Suppressor macrophage treated with lipopolysaccharide for 4 hours (primary cell): ENCODE measurements around the gene MAST4.

Source experiments
- DNase-seq: peaks from one replicate; pipeline ENCODE4 v3.0.0-alpha.2; 2020

Gene MAST4

DNA sequence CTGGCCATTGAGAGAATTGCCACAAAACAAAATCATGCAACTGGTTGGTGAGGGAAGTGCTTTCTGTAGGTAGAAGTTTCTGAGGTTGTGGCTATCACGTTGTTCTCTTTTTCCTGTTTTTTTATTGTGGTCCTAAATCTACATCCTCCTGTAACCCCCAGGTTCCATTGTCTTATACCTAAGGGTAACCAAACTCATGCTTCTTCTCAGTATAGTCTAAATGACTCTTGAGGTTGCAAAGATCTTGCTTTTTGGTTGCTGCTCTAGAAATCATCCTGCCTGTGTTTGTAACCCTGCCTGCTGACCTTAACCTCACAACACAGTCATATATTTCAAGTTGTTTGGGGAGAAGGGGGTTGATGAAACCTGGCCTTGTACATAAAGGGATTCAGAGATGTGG is 327.3 kb downstream of the MAST4 start:
- no peak for DNase-seq

DNA sequence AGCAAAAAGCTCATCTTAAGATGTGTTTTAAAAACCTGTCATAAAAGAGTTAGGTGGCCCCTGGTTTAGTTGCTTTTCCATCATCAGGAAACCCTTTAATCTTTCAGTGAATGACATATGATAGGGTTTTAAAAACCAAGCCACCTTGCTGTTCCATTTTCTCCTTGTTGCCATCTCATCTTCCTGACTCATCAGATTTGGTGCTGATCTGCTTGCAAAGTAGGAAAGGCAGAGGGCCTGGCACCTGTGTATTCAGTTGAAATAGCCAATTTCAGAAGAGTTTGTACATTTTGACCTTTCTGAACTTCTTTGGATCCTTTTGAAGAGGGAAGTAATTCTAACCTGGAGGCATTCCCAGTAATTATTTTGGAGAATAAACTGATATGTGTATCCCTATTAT is 327.7 kb downstream of the MAST4 start:
- DNase-seq: no peak

DNA sequence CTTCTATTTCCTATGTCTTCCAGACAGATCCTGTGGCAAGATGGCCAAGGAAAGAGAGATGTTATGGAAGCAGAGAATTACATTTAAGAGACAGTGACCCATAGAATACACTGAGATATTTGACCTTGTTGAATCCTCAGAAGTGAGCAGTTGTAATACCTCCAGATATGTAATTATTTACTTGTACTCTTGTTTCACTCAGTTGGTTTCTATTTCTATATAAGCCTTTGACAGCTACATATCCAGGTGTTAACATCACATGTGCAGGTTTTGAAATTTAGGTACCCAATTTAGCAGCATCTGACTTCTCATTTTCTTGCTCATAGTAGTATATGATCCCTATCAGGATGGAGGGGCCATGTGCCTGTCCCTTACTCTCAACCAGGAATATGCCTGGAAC is 330.9 kb downstream of the MAST4 start:
- DNase-seq: no peak

DNA sequence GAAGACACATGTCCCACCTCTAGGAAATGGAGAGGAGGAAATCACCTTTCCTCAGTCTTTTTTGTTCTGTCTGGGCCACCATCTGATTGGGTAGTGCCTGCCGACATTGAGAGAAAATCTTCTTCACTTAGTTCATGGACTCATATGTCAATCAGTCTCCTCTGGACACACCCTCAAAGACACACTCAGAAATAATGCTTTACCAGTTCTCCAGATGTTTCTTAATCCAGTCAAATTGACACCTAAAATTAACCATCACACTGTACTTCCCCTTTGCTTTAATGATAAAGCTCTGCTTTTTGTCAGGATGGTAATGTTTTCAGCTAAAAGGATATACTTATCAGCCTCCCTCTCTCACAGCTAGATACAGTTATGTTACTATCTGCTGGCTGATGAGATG is 333.1 kb downstream of the MAST4 start:
- DNase-seq: no peak

DNA sequence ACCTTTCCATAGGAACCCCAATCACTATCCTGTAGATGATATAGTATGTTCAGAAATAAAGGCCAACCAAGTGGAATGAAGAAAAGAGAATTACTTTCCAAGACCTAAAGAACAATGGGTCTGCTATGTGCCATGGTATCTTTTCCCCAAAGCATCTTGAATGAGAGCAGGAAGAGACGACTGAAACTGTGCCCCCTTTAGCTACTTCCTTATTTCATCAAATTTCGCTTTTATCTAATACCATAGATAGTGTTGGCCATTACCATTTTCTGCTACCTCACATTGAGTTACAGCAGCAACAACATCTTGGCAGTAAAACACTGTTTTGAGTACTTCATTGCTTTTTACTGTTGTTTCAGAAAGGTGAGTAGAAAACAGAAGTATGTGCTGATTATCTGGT is 333.8 kb downstream of the MAST4 start:
- DNase-seq: no peak

DNA sequence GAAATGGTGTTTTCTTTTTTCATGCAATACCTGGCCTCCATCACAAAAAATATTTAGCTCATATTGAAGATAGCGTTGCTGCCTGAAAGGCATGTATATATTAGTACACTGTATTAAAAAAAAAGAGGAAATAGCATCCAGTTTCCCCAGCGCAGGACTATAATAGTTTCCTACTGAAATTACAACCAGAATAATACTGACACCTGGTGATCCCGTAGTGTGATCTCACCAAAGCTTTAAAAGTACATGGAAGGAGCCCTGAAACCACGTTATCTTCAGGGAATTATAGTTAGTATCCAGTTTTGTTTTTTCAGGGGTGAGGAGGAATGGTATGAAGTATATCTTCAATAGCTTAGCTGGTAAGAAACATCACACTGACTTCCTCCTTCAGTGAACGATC is 335.5 kb downstream of the MAST4 start:
- DNase-seq: peak; percentile 2

DNA sequence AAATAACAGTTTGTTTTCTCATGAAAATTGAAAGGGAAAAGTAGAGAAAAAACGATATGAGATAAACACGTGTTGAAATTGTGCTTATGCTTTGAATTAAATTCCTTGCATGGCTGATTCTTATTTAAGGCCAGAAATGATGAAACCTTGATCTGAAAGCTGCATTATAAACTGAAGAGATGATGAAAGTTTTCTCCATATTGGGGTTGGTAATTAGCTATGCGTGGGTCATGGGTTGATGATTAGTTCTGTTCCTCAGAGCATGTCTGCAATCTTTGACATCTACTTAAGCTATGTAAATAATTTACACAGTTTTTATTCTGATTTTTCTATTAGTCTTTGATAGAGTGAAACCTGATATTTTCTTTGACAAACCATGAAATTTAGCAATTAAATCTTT is 336.3 kb downstream of the MAST4 start:
- no peak for DNase-seq

DNA sequence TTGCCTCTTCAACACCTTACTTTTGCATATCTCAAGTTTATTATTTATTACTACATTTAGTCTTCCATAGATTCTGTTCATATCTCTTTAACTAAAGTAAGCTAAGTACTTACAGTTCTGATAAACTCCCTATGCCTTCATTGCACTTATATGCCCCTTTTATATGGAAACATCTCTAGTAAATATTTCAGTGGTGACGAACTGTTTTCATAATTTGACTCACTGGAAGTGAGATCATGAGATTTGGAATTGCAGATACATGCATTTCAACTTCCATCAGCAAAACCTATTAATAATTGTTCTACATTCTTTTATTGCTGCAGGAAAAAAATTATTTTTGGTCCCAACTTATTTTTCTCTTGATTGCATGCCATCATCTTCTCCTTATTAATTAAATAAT is 336.9 kb downstream of the MAST4 start:
- no peak for DNase-seq

DNA sequence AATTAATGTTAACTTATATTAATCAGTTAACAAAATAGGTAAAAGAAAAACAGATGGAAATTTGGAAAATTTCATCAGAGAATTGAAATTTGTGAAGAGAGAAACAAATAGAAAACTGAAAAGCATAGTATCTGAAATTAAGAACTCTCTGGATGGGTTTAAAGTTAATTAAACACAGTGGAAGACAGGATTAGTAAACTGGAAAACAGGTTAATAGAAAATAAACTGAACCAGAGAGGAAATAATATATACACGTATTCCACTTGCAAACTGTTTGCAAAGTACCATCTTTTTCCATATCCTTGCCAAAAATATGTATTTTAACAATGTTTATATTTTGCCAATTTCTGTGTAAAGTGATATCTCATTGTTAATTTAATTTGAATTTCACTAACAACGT is 342.9 kb downstream of the MAST4 start:
- no peak for DNase-seq

DNA sequence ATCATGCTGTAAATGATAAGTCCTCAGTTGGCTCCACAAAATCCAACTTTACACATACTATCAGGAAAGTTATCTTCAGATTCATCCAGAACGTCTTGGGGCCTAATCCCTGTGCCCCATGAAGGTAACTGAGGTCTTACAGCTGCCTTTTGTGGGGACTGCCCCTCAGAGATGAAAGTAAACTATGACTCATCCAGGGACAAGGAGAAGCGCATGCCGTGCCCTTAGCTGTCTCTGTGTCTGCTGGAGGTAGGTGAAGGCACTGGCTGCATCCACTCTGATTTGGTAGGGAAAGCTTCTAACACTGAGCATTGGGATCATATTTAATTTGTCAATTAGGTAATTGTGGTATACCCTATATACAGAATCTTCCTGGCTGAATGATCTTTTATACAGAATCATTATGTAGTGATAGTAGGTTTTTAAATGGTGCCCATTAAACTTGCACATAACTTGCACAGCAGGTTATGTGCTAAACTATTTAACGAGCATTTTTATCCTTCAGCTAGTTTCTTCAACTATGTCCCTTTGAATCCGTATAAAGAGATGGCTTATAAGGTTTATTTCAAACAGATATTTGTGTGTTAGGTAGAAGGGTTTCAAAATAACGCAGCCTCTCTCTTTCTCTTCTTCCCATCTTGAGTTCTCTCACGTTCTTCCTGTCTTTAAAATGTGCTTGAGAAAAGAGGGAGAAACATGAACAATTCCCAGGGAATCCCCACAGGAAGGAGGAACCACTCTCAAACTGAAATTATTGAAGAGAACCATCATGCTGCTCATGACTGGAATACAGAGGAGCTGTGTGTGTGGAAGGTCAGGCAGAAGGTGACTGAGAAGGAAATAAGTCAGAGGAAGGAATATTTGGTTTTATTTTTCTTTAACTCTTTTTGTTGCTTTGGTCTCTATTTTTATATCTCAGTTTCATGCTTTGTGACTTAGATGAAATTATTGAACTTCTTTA is 349.5 kb downstream of the MAST4 start:
- DNase-seq: no peak

DNA sequence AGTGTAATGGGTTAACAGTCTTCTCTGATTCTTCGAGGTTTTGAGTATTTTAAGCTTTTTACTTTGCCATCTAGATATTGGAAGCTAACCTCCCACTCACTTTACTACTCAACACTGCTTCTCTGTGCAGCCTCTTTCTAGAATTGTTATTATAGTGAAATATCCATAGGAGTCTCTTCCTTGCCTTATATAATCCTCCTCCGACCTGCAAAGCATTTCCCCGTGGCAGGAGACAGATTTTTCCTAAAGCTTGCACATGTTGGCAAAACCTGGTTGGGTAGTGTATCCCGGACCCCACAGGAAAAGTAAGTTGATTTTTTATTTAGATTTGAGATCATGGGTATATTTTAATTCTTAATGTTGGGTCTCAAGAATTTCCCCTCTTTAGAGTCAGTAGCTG is 351.3 kb downstream of the MAST4 start:
- DNase-seq: no peak

DNA sequence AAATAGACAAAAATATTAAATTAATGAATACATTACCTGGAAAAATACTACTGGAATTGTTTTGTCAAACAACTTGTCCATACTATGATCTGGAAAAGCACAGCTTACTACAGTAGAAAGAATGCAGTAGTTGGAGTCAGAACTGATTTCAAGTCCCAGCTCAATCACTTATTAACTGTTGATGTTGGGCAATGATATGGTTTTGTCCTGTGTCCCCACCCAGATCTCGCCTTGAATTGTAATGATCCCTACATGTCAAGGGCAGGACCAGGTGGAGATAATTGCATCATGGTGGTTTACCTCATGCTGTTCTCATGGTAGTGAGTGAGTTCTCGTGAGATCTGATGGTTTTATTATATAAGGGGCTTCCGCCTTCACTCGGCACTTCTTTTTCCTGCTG is 352.9 kb downstream of the MAST4 start:
- no peak for DNase-seq

DNA sequence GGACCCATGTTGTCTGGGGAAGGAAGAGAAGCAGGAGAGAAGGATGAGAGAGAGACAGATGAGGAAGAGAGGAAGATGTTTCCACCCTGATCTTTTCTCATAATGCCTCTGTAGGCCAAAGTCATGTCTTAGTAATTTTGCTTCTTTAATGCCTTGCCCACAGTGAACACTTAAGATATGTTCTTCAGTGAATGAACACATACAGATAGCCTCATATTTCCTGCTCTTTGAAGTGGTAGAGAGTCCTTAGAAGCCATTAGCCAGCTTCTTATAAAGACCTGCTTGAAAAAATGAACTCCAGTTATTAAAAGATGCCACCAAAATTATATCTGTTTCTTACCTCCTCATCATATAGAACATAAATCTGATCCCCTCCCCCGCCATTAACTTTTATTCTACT is 356.0 kb downstream of the MAST4 start:
- no peak for DNase-seq

DNA sequence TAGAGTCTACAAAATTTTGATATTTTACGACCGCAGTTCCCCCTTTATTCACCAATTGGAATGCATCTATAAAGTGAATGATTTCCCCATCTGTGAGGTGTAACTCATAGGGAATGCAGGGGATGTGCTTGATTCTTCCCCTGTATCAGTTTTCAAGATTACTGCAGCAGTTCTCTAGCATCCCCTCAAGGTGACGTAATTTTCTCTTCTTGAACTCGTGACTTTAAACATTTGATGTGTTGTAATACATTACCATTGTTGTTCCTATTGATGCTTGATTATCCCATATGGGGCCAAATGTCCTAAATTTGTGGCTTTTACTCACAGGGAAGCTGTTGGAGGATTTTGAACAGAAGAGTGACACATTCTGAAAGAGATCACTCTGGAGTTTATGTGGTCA is 360.2 kb downstream of the MAST4 start:
- DNase-seq: no peak

DNA sequence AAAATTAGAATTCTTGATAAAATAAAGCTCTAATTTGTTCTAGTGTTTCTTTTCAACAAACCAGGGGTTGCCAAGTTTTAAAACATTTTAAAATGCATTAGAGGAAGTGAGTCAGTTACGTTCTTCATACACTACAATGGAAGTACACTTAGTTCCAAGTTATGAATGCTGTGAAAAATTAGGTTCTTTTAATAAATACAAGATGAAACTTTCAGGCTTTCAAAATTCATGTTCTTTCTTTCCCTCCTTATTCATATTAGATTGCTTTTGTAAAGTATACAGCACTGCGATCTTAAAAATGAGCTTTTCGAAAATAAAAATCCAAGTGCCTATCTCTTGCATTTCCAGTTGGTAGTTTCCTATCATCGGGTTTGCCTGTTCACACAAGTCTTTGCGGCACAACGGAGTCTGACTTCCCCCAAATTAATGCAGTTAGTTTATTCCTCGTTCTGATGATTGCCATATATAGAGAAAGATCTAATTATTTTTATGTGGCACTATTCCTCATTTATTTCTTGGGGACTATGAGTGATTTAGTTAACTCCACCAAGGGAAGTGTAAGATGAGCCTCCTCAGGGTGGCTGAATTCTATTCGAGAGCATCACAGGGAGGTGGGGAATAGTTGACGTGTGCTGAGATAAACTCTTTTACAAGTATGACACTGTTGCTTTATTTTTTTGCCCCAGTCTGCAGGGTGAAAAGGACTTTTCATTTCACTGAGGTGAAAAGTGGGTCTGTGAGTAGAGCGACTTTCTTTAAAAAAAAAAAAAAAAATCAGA is 362.2 kb downstream of the MAST4 start:
- DNase-seq: no peak

DNA sequence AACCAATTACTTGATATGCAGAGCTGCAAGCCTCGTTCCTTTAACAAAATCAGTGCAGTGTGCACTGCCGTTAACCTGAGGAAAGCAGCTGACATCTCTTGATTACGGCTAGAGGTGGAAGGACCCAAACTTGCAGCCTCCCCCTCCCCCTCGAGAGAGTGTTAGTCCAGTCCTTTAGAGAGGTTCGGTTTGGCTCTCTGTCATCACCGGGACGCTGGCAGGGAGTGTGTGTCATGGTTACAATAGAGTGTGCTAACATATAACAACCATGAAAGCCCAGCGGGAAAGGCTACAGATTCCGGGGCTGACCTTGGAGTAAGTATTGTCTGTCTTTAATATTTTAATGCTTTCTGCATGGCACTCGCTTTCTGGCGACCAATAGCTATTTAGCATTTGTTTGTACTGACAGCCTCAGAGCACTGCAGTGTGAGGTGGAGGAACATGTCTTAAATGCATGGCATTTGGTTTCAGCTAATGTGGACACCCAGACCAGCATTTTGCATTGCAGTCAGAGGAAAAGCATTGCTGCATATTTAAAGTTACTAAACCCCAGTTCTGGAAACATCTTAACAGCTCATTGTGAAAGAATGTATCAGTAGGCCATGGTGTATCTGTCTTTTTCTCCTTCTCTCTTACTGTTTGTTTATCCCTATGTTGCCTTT is 362.9 kb downstream of the MAST4 start:
- no peak for DNase-seq

DNA sequence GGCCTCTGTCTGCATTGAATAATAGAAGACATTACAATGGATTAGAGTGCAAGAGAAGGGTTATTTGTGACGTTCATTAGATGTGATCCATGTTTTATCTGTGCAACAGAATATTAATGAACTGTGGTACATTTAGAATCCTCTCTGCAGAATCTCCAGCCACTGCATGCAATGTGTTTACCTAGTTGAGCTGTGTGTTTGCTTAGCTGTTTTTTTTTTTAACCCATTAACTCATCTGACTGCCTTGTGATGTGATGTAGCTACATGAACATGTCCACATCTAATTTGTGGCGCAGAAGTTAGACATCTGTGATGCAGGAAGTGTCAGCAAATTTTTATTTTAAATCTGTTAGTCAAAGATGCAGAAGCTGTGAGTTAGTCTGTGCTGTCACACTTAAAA is 363.5 kb downstream of the MAST4 start:
- DNase-seq: no peak

DNA sequence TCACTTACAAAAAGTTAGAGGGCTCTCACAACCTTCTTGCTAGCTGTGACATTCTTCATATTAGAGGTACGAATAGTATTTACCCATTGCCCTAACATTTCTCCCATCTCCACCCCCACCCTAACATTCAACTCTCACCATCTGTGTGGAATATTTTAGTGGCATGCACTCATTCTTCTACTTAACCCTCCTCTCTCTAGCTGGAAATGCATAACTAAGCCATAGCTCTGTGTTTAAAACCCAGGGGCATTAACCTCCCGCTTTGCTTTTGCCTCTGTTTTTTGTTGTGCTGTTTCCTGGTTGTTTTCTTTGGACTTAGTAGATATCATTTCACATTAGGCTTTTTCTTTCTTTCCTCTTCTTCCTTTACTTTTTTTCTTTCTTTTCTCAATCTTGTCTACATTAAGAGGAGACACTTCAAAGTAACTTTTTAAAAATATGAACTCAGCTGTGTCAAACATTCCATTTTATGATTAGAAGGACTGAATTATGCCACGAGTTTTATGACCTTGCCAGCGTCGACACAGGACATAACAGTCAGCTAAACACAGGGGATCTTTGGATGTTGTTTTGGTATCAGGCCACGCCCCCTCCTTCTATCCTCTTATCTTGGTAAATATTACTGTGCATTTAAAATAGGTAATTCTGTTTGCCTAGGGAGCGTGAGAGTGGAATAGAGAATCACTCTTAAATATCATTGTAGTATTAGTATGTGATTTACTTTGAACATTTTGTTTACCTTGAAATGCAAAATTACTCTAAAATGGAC is 364.4 kb downstream of the MAST4 start:
- DNase-seq: no peak

DNA sequence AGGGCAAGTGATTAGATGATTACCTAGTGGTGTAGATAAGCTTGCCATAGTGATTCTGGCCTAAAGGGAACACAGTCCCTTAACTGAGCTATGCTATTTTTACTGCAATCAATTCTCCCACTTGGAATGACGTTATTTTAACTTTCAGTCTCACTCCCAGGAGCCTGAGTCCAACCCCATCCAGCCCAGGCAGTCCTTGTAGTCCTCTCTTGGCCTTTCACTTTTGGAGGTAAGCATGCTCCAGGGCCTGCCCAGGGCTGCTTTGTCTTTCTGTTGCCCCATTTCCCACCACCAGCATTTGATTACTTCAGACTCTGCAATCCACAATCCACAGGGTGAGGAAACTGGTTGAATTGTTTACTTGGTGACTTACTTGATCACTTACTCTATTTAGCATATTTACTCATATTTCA is 367.4 kb downstream of the MAST4 start:
- peak; percentile 14 for DNase-seq

DNA sequence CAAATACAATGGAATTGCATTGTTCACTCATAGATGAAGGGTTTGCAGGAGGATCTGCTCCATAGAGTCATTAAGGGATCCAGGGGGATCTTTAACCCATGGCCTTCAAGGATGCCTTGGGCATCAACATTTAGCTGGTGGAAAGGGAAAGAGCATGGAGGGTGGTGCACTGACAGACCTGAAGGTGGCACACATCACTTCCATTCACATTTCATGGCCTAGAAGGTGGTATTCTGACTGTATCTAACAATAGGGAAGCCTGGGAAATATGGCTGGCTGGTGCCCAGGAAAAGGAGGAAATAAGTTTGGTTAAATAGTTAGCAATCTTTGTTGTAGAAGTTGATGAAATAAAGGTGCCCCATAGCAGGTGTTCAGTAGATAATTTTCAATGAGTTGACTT is 370.2 kb downstream of the MAST4 start:
- no peak for DNase-seq

DNA sequence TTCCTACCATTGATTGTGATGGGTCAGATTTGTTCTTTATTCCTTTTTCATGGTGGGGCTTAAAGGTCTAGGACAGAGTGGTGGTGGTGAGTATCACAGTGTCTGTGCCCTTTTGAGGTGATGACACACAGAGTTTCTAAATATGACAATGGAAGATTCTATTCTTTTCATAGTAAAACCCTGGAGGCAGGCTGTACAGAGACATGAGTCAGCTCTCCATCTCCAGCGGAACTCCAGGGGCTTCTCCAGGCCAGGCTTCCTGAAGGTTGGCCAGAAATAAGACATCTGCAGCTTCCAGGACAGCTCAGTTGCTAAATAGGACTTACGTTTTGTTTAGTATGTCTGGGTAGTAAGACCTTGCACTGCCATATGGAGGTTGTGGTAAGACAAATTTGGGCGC is 370.9 kb downstream of the MAST4 start:
- no peak for DNase-seq

DNA sequence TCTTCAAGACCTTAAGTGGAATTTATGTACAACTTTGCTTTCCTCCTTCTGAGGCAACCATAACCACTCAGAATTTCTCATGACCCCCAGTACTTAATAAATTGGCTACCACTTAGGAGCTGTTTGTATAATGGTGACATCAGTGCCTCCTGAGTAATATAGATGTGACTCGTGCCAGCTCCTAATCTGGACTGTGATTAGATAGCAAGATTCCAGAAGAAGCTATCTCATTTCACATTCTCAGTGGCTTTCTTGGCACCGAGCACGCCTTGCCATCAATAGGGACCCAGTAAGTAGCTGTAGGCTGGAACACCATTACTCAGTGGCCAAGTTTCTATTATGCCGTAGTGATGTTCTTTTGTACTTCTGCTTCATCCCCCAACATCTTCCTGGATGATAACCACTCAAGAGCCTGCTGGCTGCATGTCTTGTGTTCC is 371.7 kb downstream of the MAST4 start:
- no peak for DNase-seq

DNA sequence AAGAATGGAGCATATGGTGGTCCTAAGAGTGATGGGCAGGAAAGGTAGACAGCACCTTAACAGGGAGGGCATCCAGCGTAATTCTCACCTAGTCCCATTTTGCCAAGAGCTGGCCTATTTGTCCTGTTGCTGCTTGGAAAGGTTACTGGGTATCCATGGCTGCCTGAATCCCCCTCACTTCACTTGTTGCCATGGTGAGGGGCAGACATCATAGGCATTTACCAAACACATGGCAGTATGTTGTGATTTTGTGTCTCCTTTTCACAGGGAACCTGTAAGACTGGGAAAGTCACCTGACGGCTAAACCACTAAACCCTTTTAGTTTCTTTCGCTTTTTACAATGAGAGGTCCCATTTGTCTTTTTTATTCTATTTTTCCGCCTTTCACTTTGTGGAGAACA is 373.3 kb downstream of the MAST4 start:
- DNase-seq: no peak
